ENCODE data around the gene SH3GL3.

DNA sequence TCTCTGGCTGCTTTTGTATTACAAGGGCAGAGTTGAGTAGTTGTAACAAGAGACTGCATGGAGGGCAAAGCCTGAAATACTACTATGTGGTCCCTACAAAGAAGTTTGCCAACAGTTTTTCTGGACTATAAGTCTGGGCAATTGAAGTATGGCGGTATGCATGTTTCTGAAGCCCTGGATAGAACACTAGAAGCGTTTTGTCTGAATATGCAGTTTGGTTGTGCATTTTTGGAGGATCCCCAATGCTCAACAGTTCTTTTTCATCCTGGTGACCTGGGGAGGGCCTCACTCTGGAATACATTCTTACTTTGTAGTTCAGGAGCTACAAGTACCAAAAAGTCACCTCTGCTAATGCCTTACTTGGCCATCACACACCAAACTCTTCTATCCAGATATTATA lies 29.6 kb downstream of the SH3GL3 start:
- TF ChIP-seq, protein P1, sequence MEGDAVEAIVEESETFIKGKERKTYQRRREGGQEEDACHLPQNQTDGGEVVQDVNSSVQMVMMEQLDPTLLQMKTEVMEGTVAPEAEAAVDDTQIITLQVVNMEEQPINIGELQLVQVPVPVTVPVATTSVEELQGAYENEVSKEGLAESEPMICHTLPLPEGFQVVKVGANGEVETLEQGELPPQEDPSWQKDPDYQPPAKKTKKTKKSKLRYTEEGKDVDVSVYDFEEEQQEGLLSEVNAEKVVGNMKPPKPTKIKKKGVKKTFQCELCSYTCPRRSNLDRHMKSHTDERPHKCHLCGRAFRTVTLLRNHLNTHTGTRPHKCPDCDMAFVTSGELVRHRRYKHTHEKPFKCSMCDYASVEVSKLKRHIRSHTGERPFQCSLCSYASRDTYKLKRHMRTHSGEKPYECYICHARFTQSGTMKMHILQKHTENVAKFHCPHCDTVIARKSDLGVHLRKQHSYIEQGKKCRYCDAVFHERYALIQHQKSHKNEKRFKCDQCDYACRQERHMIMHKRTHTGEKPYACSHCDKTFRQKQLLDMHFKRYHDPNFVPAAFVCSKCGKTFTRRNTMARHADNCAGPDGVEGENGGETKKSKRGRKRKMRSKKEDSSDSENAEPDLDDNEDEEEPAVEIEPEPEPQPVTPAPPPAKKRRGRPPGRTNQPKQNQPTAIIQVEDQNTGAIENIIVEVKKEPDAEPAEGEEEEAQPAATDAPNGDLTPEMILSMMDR (IDR thresholded peaks at IDR 0.05): no peak
- TF ChIP-seq ZFX (IDR thresholded peaks at IDR 0.05; ENCODE audit: borderline replicate concordance): no peak

All from 22Rv1 (cell line).